GM18951 (cell line): ENCODE results near the gene EPX.

ENCODE experiments used
- POLR2A ChIP-seq: IDR thresholded peaks from 4 replicates; pipeline ENCODE4 v1.6.1; 2011; ENCODE audit warnings: mild to moderate bottlenecking; ENCODE audit not compliant: insufficient read length, insufficient read depth; ENCODE audit errors: extremely low read depth
- in situ Hi-C: fragments of 300-500 bp; cut with MboI; formaldehyde crosslinking; loops from one replicate; pipeline ENCODE4 v1.12.0; 2022; ENCODE audit warnings: low sequenced_read_pairs, mixed read lengths, inconsistent platforms; ENCODE audit not compliant: unreplicated experiment

EPX gene

DNA sequence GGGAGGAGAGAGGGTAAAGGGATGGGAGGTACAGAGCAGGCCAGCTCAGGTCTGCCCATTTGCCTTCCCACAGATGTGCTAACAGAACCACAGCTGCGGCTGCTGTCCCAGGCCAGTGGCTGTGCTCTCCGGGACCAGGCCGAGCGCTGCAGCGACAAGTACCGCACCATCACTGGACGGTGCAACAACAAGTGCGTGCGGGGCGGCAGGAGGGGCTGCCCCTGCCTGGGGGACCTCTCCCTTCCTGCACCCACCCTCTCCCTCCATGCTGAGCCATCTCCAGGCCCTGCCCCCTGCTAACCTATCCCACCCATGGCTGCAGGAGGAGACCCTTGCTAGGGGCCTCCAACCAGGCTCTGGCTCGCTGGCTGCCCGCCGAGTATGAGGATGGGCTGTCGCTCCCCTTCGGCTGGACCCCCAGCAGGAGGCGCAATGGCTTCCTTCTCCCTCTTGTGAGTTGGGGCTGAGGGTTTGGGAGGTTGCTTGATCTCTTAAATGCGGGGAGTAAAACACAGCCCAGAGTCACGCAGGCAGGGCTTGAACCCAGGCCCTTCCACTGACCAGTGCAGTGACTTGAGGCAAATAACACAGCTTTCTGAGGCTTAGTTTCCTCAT lies 1.2 kb downstream of the EPX start:
- in situ Hi-C loops, result no loop called here
- TF ChIP-seq POLR2A, result no peak

DNA sequence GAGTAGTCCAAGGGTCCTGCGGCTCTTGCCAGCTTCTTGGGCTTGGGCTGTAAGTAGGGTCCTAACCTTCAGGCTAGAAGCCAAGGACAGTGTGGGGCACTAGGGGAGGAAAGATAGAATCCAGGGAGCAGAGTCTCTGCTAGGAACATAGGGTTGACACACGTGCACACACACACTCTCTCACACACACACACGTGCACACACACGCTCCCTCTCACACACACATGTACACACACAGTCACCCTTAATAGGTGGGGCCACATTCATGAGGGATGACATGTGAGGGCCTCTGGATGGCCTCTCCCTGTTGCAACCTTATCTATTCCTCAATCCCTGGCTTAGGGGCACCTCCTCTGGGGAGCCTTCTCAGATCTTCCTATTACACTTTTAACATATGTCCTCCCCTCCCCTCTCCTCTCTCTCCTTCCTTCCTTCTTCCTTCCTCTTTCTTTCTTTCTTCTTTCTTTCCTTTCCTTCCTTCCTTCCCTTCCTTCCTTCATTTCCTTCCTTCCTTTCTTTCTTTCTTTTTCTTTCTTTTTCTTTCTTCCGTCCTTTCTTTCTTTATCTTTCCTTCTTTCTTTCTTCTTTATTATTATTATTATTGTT lies 3.1 kb downstream of the EPX start:
- TF ChIP-seq POLR2A, result no peak
- in situ Hi-C loops, result no loop called here

- in situ Hi-C loops, result no loop called here
Measured at GRCh38 chr17:58196610-58197009, 4.1 kb downstream of the EPX start.

DNA sequence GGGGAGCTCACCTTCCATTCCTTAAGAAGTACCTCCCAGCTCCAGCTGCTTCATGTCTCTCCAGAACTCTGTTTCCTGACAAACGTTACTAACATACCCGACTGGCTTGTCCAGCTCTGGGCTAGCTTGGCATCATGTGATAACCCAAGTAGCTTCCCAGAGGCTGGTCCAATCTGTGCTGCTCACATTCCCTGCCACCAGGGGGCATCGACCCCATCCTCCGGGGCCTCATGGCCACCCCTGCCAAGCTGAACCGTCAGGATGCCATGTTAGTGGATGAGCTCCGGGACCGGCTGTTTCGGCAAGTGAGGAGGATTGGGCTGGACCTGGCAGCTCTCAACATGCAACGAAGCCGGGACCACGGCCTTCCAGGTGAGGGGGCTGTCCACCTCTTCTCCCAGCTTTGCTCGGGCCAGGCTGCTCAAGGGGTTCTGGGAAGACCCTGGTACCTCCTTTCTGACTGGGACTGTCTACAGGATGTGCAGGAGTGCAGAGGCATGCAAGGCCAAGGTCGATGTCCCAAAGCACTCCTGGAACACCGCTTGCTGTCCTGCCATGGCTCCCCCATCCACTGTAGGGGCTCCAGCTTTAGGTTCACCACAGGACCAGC lies 7.6 kb downstream of the EPX start:
- in situ Hi-C loops, result no loop called here
- no peak for TF ChIP-seq POLR2A

More at GRCh38 chr17:58196610-58197009, 4.1 kb downstream of the EPX start:
- TF ChIP-seq POLR2A, result no peak

DNA sequence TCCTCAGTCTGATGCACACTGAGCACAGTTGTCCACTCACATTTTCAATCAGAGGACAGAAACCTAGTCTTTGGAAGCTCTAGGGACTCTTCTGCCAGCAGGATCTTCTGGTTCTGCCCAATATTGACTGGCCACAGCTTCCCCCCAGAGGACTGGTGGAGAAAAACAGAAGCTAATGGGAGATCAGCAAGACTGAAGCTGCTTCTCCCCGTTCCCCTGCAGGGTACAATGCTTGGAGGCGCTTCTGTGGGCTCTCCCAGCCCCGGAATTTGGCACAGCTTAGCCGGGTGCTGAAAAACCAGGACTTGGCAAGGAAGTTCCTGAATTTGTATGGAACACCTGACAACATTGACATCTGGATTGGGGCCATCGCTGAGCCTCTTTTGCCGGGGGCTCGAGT lies 10.3 kb downstream of the EPX start:
- TF ChIP-seq POLR2A, result no peak
- in situ Hi-C loops, result no loop called here

DNA sequence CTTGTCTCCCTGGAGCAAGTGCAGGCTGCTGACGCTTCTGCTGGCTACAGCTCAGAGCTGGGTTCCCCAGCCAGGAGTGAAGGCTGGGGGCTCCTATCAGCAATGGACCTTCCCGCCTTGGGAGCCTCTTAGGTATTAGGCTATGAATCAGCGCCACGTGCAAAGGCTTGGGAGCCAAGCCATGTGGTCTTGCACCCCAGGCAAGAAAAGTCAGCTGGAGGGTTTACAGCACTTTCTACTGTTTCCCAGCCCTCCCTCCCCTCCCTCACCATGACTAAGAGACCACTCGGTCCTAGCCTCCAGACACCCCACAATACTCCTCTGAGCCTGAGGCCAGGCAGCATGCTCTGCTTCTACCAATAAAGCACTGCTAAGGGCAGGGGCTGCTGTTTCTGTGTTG lies 12.3 kb downstream of the EPX start:
- TF ChIP-seq POLR2A, result no peak
- in situ Hi-C loops, result no loop called here

- no peak for TF ChIP-seq POLR2A
- in situ Hi-C loops, result no loop called here
Measured at GRCh38 chr17:58205936-58206335, 13.4 kb downstream of the EPX start.

DNA sequence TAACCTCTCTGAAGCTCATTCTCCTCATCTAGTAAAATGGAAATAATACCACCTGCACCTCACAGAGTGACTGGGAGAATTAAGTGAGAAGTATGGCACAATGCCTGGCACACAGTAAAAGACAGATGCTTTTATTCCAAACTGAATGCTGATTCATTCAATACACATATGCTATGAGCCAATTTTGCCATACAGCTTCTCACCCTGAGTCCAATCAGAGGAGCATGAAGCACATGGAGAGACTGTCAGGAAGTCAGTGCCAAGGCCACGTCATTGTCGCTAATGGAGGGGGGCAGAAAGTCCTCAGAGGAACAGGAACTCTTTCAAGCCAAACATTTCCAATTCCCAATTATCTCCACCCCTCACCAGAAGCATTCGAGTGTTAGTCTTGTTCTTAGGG lies 14.9 kb downstream of the EPX start:
- TF ChIP-seq POLR2A, result no peak
- in situ Hi-C loops, result no loop called here

DNA sequence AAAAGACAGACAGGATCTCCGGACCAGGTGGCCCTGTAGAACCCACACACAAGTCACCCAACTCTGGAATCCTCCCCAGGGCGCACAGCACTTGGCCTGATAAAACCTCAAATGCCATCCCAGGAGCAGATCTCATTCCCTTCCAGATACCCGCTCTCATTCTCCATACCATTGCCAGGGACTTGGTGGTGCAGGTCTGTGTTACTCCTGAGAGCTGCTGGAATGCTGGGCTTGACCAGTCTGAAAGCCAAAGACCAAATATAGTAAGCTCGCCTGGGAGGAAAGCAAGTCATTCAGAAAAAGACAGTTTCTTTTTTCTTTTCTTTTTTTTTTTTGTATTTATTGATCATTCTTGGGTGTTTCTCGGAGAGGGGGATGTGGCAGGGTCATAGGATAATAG lies 15.8 kb downstream of the EPX start:
- in situ Hi-C loops, result no loop called here
- TF ChIP-seq POLR2A, result no peak

DNA sequence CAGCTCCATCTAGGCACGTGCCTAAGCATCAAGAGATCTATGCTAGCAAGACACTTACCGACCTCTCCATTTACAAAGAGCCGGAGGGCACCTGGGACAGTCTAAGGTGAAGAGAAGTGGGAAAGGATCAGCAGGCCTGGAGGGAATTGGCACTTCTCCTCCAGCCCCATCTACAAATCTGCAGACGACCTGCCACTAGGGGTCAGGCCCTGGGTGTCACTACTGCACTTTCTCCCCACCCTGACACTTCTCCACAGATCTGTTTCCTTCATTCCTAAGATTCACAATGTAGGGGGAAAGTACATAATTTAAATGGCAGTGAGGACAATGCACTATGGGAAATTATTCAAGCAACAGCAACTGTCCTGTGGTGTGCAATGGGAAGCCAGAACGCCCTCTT lies 18.4 kb downstream of the EPX start:
- in situ Hi-C loops, result no loop called here
- TF ChIP-seq POLR2A, result no peak

- TF ChIP-seq POLR2A, result no peak
- in situ Hi-C loops, result no loop called here
Measured at GRCh38 chr17:58215685-58216084, 23.2 kb downstream of the EPX start.

DNA sequence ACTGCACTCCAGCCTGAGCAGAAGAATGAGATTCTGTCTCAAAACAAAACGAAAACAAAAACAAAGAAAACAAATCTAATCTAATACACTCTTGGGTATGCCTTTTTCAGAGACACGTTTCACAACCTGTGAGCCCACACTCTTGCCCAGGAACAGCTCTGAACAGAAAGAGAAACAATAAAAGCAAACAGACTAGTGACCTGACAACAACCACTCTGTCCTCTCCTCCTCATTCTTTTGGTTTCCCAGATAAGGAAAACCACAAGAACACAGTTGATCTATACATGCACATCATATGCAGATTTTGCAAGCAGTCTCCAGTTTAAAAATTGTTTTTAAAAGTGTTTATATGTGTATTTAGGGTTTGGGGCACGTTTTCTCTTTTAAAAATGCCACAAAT lies 25.2 kb downstream of the EPX start:
- in situ Hi-C loops, result no loop called here
- TF ChIP-seq POLR2A, result no peak

DNA sequence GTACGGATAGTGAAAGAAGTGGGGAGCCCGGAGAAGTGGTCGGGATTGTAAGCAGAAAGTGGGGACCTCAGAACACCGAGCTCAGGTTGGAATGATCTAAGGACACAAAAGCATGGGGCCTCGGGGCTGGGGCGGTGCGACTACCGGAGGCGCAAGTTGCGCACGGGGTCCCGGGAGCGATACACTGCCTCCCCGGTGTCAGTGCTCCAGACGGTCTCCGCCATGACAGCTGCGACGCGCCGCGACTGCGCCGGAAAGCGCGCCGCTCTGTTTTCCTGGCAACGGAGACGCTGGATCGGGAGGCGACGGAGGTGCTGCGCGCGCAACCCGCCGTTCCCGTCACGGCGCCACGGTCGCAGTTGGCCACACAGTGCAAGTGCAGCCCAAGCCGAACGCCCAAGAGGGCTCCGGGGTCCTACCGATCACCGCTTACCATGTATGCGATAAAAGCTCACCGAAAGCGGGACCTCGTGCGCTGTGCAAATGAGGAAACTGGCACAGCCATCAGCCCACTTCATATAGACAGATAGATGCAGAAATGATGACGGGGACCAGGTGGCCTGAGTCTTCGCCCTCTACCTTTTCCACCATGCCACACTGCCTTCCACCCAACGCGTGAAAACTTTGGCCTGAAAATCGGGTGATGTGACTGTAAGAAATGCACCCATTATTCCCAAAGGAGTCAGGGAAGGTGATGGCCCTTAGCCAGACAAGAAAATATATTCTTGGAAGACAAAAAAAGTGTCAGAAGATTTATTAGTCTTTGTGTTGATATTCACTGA lies 26.7 kb downstream of the EPX start, which contains the start of gene MKS1:
MKS1 (minus strand) TSS at position 249 of the 782 bp plus-strand sequence; CDS start at position 224, 25 bp downstream.
- in situ Hi-C loops, result no loop called here

More for the DNA sequence above, 26.7 kb downstream of the EPX start, which contains the start of gene MKS1:
- peak; percentile 91 for TF ChIP-seq POLR2A
